Uterus (tissue), 2 donors: ENCODE data around the gene TMA7B.

Source experiments
- POLR2A ChIP-seq, 2 donors: fragments of 450-650 bp; IDR thresholded peaks; one replicate each; pipeline ENCODE4 v1.6.1; 2016; ENCODE audit warnings: antibody characterized with exemption in 2 of 2, mild to moderate bottlenecking in 1 of 2, moderate library complexity in 1 of 2
- TF ChIP-seq, protein P1 (sequence below), 4 experiments: fragments of 200-600 bp in 2 of 4; fragments of 450-650 bp in 2 of 4; sonication (generic) in 2 of 4; IDR thresholded peaks; one replicate each; pipeline ENCODE4 v1.5.1; 2016 to 2019; ENCODE audit warnings: antibody characterized with exemption in 4 of 4, mild to moderate bottlenecking in 2 of 4, moderate library complexity in 1 of 4

GRCh38 chr22:39946126-39946502 is 14.1 kb upstream of the TMA7B start:
- TF ChIP-seq, protein P1, sequence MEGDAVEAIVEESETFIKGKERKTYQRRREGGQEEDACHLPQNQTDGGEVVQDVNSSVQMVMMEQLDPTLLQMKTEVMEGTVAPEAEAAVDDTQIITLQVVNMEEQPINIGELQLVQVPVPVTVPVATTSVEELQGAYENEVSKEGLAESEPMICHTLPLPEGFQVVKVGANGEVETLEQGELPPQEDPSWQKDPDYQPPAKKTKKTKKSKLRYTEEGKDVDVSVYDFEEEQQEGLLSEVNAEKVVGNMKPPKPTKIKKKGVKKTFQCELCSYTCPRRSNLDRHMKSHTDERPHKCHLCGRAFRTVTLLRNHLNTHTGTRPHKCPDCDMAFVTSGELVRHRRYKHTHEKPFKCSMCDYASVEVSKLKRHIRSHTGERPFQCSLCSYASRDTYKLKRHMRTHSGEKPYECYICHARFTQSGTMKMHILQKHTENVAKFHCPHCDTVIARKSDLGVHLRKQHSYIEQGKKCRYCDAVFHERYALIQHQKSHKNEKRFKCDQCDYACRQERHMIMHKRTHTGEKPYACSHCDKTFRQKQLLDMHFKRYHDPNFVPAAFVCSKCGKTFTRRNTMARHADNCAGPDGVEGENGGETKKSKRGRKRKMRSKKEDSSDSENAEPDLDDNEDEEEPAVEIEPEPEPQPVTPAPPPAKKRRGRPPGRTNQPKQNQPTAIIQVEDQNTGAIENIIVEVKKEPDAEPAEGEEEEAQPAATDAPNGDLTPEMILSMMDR (IDR thresholded peaks at IDR 0.05): no peak
- TF ChIP-seq POLR2A (IDR thresholded peaks at IDR 0.05): no peak
